MCF 10A (cell line): ENCODE results near the gene GRAMD4. TPM values are rescaled to one million over a fixed set of nuclear protein-coding genes. Genes with fewer than 3 reads are reported as not detected.

Experiments
- BruUV-seq: library from RNA; stranded (reverse); fragments of 400-500 nt; replicated peaks from 2 replicates; lab custom pipeline; 2021; lab: Mats Ljungman, UMichigan
- CTCF ChIA-PET: fragments of 300-600 bp; sonication (Branson Sonifier 250); formaldehyde crosslinking; extraction: SDS; loops from one replicate; lab custom pipeline; 2021; ENCODE audit warnings: antibody characterized with exemption, inconsistent platforms; lab: Yijun Ruan, JAX
- POLR2A ChIA-PET: fragments of 300-600, 350-650 bp; sonication (Branson Sonifier 250); formaldehyde crosslinking; extraction: SDS; loops from one replicate; lab custom pipeline; 2020; ENCODE audit warnings: antibody characterized with exemption, inconsistent platforms; lab: Yijun Ruan, JAX
- DNase-seq: peaks from one replicate; pipeline ENCODE4 v3.0.0-alpha.2; 2018; ENCODE audit not compliant: unreplicated experiment
- H3K27ac Mint-ChIP-seq: one replicate; pipeline ENCODE4 v1.8.0; 2022; ENCODE audit warnings: mild to moderate bottlenecking, low read depth, mixed read lengths; ENCODE audit not compliant: unreplicated experiment
- H3K27me3 Mint-ChIP-seq: one replicate; pipeline ENCODE4 v1.8.0; 2022; ENCODE audit warnings: mixed read lengths; ENCODE audit not compliant: insufficient read depth, unreplicated experiment
- H3K36me3 Mint-ChIP-seq: one replicate; pipeline ENCODE4 v1.8.0; 2022; ENCODE audit warnings: mild to moderate bottlenecking, moderate library complexity, mixed read lengths; ENCODE audit not compliant: insufficient read depth, unreplicated experiment
- H3K4me1 Mint-ChIP-seq: one replicate; pipeline ENCODE4 v1.8.0; 2022; ENCODE audit warnings: mixed read lengths; ENCODE audit not compliant: insufficient read depth, unreplicated experiment
- H3K4me3 Mint-ChIP-seq: one replicate; pipeline ENCODE4 v1.8.0; 2022; ENCODE audit warnings: mild to moderate bottlenecking, moderate library complexity, mixed read lengths; ENCODE audit not compliant: unreplicated experiment
- H3K9me3 Mint-ChIP-seq: one replicate; pipeline ENCODE4 v1.8.0; 2022; ENCODE audit warnings: mixed read lengths; ENCODE audit not compliant: unreplicated experiment
- intact Hi-C: fragments of 100-400 bp; cut with micrococcal nuclease; formaldehyde crosslinking; loops from 2 replicates; pipeline ENCODE4 v1.14.1; 2022
- total RNA-seq: library from RNA; stranded (reverse); gene quantifications from 2 replicates; pipeline ENCODE4 v1.2.3, GENCODE V29; 2022
- TF ChIP-seq, protein P1 (sequence below): fragments of 200-600 bp; IDR thresholded peaks from one replicate; pipeline ENCODE4 v1.8.0; 2022; ENCODE audit warnings: antibody characterized with exemption, mild to moderate bottlenecking; ENCODE audit not compliant: unreplicated experiment

The GRAMD4 gene
- total RNA-seq, 1 experiment from 2014 or later = 15.6 TPM

DNA sequence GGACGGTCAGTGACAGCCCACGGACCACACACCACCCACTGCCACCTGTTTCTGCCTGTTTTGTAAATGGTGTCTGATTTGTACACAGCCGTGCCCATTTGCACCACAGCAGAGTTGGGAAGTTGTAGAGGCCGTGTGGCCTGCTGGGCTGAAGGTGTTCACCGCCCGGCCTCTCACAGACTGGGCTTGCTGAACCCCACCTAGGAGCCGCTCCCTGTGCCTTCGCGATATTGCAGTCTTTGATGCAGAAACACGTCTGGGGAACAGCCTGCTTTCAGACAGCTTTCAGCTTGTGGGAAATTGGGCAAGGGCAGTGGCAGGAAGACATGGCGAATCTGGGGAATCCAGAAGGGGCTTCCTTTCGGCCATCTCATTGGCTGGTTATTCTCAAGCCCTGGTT is 9.8 kb upstream of the GRAMD4 start:
- no TSS peak for BruUV-seq

DNA sequence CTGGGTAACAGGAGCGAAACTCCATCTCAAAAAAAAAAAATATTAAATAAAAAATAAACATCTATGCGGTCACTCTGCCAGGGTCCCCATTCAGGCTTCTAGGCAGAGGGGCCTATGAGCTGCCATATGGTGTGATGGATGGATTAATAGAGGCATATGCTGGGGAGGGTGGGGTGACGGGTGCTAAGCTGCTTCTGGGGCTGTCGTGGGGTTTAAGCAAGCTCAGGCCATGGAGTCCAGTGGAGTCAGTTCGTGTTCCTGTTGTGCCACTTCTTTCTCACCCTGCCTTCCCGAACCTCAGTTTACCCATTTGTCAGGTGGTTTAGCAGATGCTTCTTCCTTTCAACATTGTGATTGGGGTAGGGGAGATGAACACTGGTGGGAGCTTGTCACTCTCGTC is 9.0 kb upstream of the GRAMD4 start:
- Mint-ChIP-seq H3K27ac (no peak overlapping the region), H3K9me3 (no peaks in the 10 kb centered on the region), H3K4me1 (peaks cover 5% of the 10 kb centered on the region), H3K27me3 (no peaks in the 10 kb centered on the region), H3K4me3 (no peak overlapping the region), H3K36me3 (peaks cover 9% of the 10 kb centered on the region)
- ChIA-PET CTCF (interaction anchor here (0.7 to 1.7 kb wide), 2 partner anchors 12 to 22 kb away, joined by 3 to 4 read pairs; no protein-coding TSS in a partner anchor), POLR2A (no interaction called here)
- intact Hi-C loops = no loop called here
- no TSS peak for BruUV-seq
- TF ChIP-seq, protein P1, sequence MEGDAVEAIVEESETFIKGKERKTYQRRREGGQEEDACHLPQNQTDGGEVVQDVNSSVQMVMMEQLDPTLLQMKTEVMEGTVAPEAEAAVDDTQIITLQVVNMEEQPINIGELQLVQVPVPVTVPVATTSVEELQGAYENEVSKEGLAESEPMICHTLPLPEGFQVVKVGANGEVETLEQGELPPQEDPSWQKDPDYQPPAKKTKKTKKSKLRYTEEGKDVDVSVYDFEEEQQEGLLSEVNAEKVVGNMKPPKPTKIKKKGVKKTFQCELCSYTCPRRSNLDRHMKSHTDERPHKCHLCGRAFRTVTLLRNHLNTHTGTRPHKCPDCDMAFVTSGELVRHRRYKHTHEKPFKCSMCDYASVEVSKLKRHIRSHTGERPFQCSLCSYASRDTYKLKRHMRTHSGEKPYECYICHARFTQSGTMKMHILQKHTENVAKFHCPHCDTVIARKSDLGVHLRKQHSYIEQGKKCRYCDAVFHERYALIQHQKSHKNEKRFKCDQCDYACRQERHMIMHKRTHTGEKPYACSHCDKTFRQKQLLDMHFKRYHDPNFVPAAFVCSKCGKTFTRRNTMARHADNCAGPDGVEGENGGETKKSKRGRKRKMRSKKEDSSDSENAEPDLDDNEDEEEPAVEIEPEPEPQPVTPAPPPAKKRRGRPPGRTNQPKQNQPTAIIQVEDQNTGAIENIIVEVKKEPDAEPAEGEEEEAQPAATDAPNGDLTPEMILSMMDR = no peak
- no peak for DNase-seq

More for the DNA sequence above, 9.8 kb upstream of the GRAMD4 start:
- Mint-ChIP-seq H3K9me3 (no peaks in the 10 kb centered on the region), H3K36me3 (peaks cover 9% of the 10 kb centered on the region), H3K27me3 (no peaks in the 10 kb centered on the region), H3K27ac (no peak overlapping the region), H3K4me1 (peaks cover 5% of the 10 kb centered on the region), H3K4me3 (no peak overlapping the region)
- TF ChIP-seq, protein P1 = no peak
- ChIA-PET CTCF (no interaction called here), POLR2A (no interaction called here)
- intact Hi-C loops = no loop called here
- DNase-seq = no peak

DNA sequence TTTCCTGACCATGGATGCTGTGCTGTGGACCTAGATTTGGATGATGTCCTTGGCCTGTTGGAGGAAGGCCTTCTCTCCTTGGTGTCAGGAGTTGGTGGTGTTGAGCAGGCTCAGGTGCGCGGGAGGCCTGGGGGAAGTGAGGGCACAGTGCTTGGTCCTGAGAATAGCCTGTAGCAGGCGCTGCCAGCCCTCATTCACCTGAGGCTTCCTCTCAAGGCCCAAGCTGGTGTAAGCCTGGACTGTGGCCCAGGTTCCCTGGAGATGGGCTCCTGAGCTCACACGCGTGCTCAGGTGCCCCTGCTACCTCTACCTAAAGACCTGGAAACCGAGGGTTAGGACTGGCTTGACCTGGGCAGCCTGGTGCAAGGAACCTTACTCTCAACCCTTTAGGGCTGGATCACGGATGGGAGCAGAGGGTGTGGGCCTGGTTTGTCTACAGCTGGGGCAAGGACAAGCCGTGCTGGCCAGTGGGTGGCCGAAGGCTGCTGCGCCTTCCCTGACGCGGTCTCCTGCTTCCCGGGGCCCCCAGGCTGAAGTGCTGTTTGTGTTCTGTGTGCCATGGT is 7.8 kb upstream of the GRAMD4 start:
- peaks cover 5% of the 10 kb centered on the region for H3K4me1 Mint-ChIP-seq
- peaks cover 9% of the 10 kb centered on the region for H3K36me3 Mint-ChIP-seq
- H3K4me3 Mint-ChIP-seq = no peak overlapping the region
- H3K9me3 Mint-ChIP-seq = no peaks in the 10 kb centered on the region
- POLR2A ChIA-PET = no interaction called here
- CTCF ChIA-PET = interaction anchor here (1.7 kb wide), 1 partner anchor 14 kb away, joined by 4 read pairs; no protein-coding TSS in a partner anchor
- intact Hi-C loops = no loop called here
- DNase-seq = no peak
- no TSS peak for BruUV-seq
- no peak overlapping the region for H3K27ac Mint-ChIP-seq
- H3K27me3 Mint-ChIP-seq = no peaks in the 10 kb centered on the region
- TF ChIP-seq, protein P1 = no peak

DNA sequence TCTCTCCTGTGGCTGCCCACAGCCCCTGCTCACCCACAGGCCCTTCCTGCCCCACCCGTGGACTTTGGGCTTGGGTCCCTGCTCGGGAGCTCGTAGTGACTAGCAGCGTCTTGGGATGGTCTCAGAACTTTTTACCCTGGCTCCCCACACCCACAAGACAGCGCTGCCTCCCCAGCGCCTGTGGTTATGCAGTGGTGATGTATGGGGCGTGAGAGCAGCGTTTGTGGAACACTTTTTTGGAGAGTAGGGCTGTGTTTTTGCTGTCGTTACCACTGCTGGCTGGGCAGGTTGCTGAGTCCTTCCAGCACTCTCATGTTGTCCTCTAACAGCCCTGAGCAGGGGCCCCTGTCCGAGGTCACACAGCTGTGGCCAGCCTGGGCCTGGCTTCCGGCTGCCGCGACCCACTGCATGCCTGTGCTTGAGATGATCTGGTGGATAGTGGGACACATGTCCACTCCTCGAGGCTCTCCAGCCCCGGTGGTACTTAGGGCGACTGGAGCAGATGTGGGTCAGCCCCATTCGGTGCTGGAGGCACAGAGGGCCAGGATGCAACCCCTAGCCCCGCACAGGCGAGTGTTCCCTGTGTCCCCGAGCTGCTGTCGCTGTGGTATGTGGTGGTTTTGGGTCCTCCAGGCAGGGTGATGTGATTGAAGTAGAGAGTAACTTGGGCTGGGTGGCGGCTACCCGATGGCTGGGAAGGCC is 7.1 kb upstream of the GRAMD4 start:
- no peaks in the 10 kb centered on the region for H3K27me3 Mint-ChIP-seq
- no TSS peak for BruUV-seq
- H3K36me3 Mint-ChIP-seq = peaks cover 4% of the 10 kb centered on the region
- H3K4me1 Mint-ChIP-seq = peaks cover 5% of the 10 kb centered on the region
- intact Hi-C loops = no loop called here
- H3K9me3 Mint-ChIP-seq = no peaks in the 10 kb centered on the region
- TF ChIP-seq, protein P1 = no peak
- CTCF ChIA-PET = no interaction called here
- no peak for DNase-seq
- no peak overlapping the region for H3K4me3 Mint-ChIP-seq
- POLR2A ChIA-PET = no interaction called here
- no peak overlapping the region for H3K27ac Mint-ChIP-seq
